ENCODE results near the gene PANK4. TPM values are rescaled to one million over a fixed set of nuclear protein-coding genes. Genes with fewer than 3 reads are reported as not detected.
A peak's percentile ranks its signal among the peaks of the same experiment; 100 is the strongest.
"Not testable (repeated sequence)": the region's sequence is repeated elsewhere in the genome, so short reads cannot be mapped to it uniquely, and the experiment has no call there.

The PANK4 gene
- total RNA-seq, result 46.4 TPM
- long read RNA-seq, transcript PANK4-201 (19 exons, 2,677 nt), result major isoform, 41 of 52 reads
- long read RNA-seq, partial matches to known transcripts, result 6 of 52 reads
- long read RNA-seq, other reads (novel, unspliced or antisense), result 5 of 52 reads

DNA sequence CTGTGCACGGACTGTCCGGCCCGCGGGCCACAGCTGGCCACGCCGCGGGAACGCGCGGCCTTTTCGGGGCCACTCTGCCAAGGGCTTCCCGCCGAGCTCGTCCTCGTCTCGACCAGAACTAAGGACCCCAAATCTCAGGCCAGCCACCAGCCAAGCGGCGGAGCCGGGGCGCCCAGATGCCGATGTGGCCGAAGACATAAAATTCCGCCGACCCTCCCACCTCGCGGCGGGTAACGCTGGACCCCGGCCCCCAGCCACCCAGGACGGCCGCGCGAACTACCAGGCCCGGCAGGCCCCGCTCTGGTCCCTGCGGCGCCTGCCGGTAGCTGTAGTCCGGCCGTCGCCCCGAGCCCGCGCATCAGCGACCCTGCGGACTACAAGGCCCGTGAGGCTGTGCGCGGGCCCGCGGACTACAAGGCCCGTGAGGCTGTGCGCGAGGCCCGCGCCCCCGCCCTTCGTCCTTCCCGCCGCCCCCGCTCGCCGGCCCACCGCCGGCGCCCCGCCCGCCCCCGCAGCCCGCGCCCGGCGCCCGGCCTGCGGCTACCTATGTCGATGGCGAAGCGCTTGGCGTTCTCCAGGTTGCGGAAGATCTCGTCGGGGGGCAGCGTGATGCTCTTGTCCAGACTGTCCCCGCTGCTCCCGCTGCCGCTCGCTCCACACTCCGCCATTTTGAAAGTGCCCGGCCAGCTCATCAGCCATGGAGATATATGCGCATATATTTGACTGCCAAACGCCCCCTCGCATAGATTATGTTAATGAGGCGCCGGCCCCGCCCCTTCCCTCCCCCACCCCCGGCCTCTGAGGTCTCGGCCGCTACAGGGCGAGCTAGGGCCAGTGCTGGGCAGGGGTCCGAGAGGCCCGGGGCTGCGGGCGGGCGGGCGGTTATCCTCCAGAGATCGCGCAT lies at the start of gene PANK4:
TSS of gene PANK4 (minus strand) at position 677 of the 904 bp plus-strand sequence. CDS start at position 668, 9 bp downstream.
- peak; percentile 98 for DNase-seq (ENCODE audit: missing footprints)
- intact Hi-C loops (cut with DNase I), result loop anchor here (2.0 to 10.0 kb wide), 3 partner anchors 21 to 119 kb away; partner anchors contain the start of gene PEX10
- ATAC-seq, result peak; percentile 89

DNA sequence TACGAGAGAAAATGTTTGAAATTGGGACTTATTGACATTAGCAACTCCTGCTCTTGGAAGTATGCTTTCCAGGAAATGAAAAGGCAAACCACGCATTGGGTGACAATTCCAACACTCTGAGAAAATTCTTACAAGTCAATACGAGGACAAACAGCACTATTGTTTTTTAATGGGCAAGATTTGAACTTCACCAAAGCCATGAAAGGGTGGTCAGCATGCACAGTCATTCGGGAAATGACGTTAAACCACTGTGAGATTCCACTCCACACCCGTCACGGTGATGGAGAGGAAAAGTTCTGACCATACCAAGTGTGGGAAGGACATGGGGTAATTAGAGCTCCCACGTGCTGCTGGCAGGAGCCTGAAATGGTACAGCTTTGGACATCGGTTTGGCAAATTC lies 48.0 kb upstream of the PANK4 start:
- intact Hi-C loops (cut with DNase I), result no loop called here
- ATAC-seq, result no peak
- DNase-seq (ENCODE audit: missing footprints), result no peak

DNA sequence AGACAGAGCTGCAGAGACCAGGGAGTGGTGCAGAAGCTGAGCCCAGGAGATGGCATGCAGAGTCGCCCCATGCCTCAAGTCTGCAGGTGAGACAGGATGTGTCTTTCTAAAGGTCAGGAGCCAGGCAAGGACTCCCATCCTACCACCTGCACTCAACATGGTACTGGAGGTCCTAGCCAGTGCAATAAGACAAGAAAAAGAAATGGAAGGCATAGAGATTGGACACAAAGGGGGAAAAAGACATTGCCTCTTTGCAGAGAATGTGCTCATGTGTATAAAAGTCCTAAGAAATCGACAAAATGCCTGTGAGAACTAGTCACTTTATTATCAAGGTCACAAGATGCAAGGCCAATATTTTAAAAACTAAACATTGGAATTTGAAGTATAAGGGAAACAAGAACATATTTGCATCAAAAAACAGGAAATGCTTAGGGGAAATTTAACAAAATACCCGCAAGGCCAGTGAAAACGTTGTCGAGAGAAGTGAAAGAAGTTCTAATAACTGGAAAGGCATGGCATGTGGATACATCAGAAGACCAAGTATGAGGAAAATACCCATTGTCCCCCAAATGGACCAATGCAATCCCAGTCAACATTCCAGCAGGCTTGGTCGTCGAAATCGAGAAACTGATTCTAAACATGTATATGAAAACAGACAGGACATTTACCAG lies 47.0 kb upstream of the PANK4 start:
- ATAC-seq (no peak), DNase-seq (ENCODE audit: missing footprints) (no peak)
- intact Hi-C loops (cut with DNase I), result no loop called here

DNA sequence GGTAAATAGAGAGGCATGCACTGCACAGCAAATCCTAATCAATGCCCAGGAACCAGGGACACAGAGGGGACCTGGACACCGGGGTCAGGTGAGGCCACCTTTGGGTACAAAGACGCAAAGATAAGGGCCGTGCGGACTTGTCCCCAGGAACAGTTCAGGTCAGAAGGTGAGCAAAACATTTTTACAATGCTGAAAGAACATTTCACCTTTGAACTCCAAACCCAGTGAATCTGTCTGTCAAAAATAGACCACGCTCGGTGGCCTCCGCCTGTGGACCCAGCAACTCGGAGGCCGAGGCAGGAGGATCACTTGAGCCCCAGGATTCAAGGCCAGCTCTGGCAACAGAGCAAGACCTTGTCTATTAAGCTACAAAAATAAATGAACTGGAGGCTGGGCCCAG lies 45.0 kb upstream of the PANK4 start:
- no peak for ATAC-seq
- DNase-seq (ENCODE audit: missing footprints), result no peak
- intact Hi-C loops (cut with DNase I), result no loop called here

DNA sequence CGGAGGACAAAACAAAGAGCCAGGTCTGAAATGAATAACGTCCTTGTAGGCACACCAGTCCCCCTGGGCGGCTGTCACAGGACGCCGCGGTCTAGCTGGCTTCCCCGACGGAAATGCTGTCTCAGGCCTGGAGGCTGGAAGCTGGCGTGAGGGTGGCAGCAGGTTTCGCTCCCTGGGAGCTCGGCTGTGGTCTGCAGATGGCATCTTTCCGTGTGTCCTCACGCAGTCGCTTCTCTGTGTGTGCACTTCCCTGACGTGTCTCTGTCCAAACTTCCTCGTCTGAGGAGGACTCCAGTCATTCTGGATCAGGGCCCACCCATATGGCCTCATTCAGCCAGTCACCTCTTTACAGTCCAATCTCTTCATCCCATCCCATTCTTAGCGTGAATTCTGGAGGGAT lies 43.9 kb upstream of the PANK4 start:
- intact Hi-C loops (cut with DNase I), result no loop called here
- DNase-seq (ENCODE audit: missing footprints) (no peak), ATAC-seq (no peak)

DNA sequence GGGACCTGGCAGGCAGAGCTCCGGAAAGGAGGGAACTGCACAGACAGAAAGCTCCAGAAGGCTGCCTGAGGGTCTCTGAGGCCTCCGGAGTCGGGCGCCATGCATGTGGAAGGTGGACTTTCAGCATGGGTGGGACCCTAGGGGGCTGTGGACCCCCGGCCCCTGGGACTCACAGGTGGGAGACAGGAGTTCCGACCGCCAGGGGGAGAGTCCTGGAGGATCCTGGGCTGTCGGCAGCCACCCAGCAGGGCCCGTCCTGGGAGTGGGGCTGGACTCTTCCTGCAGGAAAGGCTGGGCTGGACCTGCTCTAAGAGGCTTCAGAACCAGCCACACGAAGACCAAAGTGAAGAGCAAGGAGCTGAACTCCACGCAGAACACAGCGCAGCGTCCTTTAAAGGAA lies 43.3 kb upstream of the PANK4 start:
- DNase-seq (ENCODE audit: missing footprints); intact Hi-C loops (cut with DNase I); ATAC-seq: not testable (repeated sequence)

DNA sequence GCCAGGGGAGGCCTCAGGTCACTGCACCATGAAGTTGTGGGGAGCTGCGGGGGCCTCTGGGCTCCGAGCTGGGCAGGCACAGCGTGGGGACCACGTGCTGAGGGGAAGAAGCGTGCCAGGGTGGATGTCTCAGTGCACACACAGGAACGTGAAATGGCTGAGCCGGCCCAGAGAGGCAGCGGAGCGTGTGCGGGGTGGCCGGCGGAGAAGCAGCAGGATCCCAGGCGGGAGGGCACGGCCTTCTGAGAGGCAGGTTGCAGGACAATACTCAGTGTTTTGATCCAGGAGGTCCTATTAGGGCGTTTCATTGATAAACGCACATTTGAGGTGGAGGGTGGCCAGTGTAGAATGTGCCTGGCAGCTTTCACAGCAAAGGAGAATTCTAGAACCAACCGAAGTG lies 42.7 kb upstream of the PANK4 start:
- DNase-seq (ENCODE audit: missing footprints), result no peak
- intact Hi-C loops (cut with DNase I), result no loop called here
- ATAC-seq, result no peak

DNA sequence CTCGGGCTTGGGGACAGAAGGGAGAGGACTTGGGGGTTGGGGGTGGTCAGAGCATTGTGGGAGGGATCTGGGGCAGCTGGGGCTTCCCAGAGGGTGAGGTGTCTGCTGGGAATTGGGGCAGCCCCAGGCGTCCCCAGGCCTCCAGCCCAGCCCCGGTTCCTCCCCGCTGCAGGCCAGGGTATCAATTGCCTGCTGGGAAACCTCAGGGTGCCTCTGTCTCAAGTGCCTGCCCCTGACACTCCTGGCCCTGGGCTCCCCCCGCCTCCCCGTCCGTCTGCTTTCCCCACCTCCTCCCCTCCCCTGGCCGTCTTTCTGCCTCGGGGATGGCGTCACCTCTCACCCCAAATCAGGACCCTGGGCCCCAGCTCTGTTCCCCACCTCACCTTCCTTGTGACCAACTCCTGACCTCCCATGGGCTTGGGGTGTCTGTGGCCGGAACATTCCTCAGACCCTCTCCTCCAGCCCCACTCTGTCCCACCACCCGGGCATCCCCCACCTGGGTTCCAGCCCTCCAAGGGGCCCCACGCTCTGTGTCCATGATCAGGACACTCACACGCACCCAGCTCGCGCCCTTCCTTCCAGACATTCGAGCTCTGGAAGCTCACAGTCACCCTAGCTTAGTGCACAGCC lies 41.9 kb upstream of the PANK4 start:
- DNase-seq (ENCODE audit: missing footprints); ATAC-seq; intact Hi-C loops (cut with DNase I): not testable (repeated sequence)

DNA sequence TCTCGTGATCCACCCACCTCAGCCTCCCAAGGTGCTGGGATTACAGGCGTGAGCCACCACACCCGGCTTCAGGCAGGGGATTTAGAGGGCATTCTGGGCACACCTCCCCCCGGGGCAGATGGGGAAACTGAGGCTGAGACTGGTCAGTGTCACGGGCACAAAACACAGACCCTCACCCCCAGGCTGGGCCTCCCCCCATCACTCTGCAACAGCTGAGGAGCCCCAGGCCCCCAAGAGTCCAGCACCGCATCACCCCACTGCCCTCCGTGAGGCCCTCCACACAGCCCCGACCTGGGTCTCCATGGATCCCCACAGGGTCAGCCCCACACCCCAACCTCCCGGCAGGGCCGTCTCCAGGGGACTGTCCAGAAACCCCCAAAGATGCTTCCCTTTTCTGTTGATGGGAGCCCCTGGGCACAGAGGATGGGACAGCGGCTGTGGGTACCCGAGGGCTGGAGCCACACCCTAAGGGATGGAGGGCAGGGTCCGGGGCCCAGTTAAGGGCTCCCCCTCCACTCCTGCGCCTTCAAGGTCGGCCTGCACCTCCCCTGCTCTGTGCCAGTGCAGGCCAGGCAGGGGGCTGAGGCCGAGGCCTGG lies 40.8 kb upstream of the PANK4 start:
- ATAC-seq, result no peak
- DNase-seq (ENCODE audit: missing footprints), result no peak
- intact Hi-C loops (cut with DNase I), result no loop called here

DNA sequence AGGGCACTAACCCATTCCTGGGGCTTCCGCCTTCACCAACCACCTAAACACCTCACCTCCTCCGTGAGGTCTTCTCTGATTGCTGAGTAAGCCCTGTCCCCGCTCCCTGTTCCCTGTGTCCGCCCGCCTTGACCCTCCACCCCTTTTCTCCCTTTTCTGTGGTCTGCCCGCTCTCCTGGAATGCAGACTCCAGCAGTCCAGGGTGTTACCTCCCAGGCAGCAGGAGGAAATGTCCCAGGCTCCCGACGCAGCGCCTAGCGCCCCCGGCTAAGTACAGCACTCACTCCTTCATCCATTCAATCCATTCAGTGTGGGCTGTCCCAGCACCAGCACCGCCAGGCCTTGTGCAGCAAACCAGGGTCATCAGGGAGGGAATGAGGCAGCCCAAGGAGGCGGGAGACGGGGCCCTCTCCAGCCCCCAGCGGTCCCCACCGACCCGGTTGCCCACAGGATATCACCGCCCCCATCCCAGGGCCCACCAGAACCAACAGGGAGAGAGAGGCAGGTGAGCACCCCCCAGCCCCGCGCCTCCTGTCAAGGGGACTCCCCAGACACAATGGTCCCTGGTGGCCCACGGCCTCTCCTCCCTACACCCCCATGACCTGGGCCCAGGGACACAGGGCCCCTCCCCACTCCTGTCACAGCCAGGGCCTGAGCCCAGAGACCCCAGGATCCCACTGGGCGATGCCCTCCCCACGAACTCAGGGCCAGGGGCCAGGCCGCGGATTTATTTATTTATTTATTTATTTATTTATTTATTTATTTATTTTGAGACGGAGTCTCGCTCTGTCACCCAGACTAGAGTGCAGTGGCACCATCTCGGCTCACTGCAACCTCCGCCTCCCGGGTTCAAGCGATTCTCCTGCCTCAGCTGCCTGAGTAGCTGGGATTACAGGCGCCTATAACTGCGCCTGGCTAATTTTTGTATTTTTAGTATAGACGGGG lies 40.0 kb upstream of the PANK4 start:
- intact Hi-C loops (cut with DNase I), result no loop called here
- DNase-seq (ENCODE audit: missing footprints) (no peak), ATAC-seq (no peak)

DNA sequence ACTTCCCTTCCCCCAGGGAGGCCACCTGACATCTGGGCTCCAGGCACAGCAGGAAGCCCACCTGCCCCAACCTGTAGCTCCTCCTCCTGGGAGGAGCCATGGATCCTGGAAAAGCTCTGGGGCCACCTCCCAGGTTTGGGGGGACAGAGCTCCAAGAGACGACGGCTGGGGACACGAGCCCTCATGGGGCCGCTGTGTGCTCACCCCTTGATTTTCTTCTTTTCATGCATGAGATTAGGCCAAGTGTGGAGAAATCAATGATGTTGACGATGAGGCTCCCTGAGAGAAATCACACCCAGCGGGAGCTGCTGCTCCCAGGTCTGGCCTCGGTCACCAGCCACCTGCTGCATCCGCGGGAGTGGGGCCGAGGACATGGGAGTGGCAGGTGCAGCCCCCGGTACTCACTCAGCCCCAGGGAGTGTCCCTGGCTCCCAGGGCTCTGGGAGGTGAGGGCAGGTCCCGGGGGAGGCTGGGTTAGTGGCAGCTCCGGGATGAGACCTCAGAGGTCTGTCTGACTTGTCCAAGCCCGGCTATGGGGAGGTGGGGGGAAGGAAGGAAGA lies 38.5 kb upstream of the PANK4 start:
- DNase-seq (ENCODE audit: missing footprints), result no peak
- intact Hi-C loops (cut with DNase I), result no loop called here
- no peak for ATAC-seq

DNA sequence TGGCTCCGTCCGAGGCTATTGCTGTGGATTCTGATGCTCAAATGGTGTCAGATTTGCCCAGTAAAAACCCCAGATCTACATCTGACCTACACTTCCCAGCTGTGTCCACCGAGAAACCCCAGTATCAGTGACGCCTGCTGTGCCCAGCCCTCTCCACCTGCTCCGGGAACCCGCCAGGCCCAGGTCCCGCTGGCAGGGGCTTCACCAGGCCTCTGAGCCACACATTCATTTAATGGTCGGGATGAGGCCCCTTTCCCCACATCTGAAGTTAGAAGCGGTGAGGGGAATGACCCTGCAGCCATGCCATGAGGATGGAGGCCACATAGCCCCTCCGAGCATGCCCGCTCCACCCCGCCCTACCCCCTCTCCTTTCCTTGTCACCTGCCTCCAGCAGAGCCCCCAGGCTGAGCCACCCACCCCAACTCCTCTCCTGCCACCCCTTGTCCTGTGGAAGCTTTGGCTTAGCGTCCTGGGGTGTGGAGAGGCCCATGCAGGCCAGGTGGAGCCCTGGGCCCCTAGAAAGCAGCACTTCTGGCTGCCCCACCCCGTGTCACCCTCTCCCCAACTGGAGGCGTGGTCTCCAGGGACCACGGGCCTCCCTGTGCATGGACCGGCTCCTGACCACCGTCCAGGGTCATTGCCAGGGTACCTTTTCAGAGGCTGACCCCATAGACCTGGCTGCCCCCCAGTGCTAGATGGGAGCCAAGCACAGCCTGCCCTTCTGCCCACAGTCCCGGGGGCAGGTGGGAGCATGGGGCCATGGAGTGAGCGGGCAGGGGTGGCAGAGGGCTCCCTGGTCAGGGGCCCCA lies 37.8 kb upstream of the PANK4 start:
- ATAC-seq (no peak), DNase-seq (ENCODE audit: missing footprints) (no peak)
- intact Hi-C loops (cut with DNase I), result no loop called here

DNA sequence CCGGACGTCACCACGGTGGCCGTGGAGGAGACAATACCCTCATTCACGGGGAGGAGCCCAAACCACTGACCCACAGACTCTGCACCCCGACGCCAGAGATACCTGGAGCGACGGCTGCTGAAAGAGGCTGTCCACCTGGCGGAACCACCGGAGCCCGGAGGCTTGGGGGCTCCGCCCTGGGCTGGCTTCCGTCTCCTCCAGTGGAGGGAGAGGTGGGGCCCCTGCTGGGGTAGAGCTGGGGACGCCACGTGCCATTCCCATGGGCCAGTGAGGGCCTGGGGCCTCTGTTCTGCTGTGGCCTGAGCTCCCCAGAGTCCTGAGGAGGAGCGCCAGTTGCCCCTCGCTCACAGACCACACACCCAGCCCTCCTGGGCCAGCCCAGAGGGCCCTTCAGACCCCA lies 36.8 kb upstream of the PANK4 start:
- ATAC-seq (no peak), DNase-seq (ENCODE audit: missing footprints) (no peak)
- intact Hi-C loops (cut with DNase I), result no loop called here

DNA sequence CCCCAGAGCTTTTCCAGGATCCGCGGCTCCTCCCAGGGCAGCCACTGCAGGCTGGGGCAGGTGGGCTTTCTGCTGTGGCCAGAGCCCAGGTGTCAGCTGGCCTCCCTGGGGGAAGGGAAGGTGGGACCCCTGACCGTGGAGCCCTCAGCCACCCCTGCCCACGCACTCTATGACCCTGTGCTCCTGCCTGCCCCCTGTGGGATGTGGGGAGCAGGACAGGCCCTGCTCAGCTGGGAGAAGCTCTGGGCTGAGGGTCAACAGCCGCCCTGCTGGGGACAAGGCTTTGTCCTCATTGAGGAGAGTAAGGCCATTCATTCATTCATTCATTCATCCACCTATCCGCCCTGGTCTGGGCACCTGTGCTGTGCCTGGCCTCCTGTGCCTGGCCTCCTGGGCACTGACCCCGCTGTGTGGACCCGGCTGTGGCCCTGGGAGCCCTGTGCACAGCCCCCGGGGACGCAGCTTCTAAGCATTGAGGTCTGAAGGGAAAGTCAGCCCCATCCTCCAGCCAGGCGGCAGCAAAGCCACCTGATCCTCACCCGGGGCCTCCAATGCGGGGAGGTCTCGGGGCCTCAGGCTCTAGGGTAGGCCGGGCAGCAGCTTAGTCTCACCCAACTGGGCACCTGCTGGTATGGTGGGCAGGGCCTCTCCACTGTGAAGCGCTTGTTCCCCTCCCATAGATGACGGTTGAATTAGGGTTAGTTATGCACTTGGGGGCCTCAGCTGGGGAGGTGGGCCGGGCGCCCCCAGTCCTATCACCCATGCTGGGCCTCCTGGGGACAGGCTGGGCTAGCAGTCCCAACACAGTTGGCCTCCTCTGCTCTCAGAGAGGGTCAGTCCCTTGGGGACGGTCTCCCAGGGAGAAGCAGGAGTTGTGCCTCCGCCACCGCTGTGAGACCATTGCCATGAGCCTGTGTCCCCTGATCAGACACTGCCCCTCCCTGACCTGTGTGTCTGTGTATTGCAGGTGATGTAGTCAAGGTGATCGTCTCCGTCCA lies 35.8 kb upstream of the PANK4 start:
- ATAC-seq (no peak), DNase-seq (ENCODE audit: missing footprints) (no peak)
- intact Hi-C loops (cut with DNase I), result no loop called here

DNA sequence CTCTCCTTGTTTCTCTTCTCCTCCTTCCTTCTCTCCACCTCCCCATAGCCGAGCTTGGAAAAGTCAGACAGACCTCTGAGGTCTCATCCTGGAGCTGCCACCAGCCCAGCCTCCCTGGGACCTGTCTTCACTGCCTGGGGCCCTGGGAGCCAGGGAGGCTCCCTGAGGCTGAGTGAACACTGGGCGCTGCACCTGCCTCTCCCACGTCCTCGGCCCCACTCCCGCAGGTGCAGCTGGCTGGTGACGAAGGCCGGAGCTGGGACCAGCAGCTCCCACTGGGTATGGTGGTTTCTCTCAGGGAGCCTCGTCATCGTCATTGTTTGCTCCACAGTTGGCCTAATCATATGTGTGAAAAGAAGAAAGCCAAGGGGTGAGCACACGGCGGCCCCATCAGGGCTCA lies 35.0 kb upstream of the PANK4 start:
- DNase-seq (ENCODE audit: missing footprints) (no peak), ATAC-seq (no peak)

More for the DNA sequence above, 35.0 kb upstream of the PANK4 start:
- intact Hi-C loops (cut with DNase I), result no loop called here
